GM18951 (cell line): Measurements from ENCODE around the gene NOL3.

Experiments used
- POLR2A ChIP-seq: IDR thresholded peaks from 4 replicates; pipeline ENCODE4 v1.6.1; 2011; ENCODE audit warnings: mild to moderate bottlenecking; ENCODE audit not compliant: insufficient read length, insufficient read depth; ENCODE audit errors: extremely low read depth
- in situ Hi-C: fragments of 300-500 bp; cut with MboI; formaldehyde crosslinking; loops from one replicate; pipeline ENCODE4 v1.12.0; 2022; ENCODE audit warnings: low sequenced_read_pairs, mixed read lengths, inconsistent platforms; ENCODE audit not compliant: unreplicated experiment

NOL3 gene

DNA sequence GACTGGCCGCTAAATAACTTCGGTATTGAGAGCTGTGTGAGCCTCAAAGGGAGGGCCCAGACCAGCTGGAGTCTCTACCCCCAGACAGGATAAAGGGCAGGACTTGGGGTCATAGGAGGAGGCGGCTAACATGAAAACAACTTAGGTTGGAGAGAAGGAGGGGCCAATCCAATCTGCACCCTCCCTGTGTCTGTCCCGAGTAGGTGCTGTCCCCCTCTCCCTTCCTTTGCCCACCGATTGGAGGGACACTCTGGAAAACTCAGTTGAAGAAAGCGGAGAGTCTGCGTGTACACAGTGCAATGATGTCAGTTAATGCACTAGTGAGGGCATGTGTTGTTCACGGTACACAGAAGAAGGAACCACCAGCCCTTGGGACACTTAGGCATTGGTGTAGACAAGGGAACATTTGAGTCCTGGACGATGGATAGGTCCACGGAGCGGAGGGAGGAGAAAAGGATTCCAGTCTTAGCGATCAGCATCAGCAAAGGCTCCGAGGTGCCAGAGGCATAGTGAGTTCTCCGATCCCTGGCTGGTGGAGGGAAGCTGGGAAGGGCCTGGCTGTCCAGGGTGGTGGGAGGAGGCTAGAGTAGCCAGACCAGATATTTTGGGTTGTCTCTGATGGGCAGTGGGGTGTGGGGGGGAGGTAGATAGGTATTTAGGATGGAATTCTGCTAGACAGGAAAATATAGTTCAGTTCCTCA, 761 bp downstream of the NOL3 start:
- in situ Hi-C loops: no loop called here
- no peak for TF ChIP-seq POLR2A

DNA sequence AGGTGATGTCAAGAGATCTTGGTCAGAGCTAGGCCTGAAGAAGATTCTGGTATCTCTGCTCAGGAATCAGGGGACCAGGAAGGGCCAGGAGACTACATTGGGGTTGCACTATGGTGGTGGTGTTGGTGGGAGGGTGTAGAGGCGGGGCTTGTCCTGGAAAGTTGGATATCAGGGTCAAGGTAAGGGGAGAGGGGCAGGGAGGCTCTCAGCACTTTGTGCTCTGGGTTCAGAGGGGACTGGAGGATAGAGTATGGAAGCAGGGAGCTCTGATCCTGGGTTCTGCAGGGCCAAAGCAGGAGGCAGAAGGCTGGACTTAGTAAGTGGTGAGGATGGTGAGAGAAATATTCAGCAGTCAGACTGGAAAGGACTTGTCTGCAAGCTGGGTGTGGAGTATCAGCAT, 3.0 kb downstream of the NOL3 start:
- in situ Hi-C loops: no loop called here
- no peak for TF ChIP-seq POLR2A

DNA sequence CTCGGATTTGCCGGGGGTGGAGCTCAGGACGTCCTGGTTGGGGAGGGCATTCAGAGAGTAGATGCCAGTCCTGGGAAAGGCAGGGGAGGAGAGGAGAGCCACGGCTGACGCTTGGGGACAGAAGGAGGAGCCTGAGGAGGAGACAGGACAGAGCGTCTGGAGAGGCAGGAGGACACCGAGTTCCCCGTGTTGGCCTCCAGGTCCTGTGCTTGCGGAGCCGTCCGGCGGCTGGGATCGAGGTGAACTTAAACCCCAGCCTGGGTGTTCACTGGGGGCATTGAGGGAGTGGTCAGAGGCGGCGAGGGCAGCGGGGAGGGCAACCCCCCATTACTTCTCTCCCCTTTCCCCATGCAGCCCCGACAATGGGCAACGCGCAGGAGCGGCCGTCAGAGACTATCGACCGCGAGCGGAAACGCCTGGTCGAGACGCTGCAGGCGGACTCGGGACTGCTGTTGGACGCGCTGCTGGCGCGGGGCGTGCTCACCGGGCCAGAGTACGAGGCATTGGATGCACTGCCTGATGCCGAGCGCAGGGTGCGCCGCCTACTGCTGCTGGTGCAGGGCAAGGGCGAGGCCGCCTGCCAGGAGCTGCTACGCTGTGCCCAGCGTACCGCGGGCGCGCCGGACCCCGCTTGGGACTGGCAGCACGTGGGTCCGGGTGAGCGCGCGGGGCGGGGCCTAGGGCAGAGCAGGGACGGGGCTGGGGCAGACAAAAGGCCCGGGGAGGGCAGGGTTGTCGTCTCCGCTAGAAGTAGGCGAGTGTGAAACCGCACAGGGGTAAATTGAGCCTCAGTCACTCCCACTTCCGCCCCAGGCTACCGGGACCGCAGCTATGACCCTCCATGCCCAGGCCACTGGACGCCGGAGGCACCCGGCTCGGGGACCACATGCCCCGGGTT, 3.7 kb downstream of the NOL3 start:
- peak; percentile 48 for TF ChIP-seq POLR2A
- in situ Hi-C loops: no loop called here

DNA sequence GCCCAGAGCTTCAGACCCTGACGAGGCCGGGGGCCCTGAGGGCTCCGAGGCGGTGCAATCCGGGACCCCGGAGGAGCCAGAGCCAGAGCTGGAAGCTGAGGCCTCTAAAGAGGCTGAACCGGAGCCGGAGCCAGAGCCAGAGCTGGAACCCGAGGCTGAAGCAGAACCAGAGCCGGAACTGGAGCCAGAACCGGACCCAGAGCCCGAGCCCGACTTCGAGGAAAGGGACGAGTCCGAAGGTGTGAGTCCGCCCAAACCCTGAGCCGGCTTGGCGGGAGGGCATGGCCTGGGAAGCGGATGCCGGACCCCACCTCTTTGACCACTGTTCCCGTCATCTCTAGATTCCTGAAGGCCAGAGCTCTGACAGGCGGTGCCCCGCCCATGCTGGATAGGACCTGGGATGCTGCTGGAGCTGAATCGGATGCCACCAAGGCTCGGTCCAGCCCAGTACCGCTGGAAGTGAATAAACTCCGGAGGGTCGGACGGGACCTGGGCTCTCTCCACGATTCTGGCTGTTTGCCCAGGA, 4.4 kb downstream of the NOL3 start:
- in situ Hi-C loops: no loop called here
- TF ChIP-seq POLR2A: no peak

DNA sequence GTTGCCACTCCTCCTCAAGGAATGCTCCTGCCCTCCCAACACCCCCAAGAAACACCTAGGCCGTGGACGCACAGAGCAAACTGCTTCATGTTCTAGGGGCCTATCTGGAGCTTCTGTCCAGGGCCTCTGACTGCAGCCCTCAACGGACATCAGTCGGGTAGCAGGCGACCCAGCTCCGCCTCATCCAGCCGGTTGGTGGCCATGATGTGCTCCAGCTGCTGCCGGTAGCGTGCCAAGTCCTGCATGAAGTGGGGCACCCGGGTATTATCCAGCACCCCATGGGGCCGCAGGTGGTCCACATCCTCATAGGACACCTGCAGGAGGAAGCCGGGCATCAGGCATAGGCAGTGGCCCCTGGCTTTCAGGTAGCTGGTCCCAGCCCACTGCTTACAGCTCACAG, 6.3 kb downstream of the NOL3 start:
- TF ChIP-seq POLR2A: no peak
- in situ Hi-C loops: no loop called here

DNA sequence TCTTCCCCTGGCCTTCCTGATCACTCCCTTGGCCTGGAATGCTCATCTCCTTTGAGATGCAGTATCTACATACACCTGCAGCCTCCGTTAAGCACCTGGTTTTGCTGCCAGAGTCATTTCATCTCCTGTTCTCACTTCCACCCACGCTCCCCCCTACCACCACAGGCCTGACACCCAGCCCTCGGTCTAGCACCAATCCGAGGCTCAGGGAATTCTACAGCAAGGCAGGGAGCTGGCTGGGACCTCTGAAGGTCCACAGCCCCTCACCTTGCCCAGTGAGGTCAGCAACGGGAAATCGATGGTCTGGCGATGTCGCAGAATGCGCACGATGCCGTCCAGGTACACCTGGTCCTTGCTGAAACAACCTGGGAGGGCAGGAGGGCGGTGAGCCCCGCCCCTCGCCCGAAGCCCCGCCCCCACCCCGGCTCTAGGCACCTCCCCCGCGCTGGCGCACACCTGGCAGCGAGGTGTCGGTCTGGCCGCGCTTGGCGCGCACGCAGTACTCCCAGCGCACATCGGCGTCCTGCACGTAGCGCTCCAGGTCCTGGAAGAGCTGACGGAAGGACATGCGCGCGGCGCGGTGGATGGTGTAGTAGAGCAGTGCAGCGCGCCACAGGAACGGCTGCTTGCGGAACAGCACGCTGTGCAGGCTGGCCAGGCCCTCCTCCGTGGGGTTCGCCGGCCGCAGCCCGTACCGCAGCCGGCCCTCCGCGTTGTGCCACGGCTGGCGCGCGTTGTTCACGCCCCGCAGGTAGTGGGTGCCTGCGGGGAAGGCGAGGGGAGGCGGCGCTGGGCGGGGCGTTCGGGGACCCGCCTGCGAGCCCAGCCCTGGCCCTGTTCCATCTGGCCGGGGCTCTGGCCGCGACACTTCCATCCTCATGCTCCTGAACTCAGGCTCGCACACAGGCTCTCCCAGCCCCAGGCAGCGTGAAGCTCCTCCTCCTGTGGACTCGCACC, 7.7 kb downstream of the NOL3 start:
- in situ Hi-C loops: no loop called here
- TF ChIP-seq POLR2A: no peak

DNA sequence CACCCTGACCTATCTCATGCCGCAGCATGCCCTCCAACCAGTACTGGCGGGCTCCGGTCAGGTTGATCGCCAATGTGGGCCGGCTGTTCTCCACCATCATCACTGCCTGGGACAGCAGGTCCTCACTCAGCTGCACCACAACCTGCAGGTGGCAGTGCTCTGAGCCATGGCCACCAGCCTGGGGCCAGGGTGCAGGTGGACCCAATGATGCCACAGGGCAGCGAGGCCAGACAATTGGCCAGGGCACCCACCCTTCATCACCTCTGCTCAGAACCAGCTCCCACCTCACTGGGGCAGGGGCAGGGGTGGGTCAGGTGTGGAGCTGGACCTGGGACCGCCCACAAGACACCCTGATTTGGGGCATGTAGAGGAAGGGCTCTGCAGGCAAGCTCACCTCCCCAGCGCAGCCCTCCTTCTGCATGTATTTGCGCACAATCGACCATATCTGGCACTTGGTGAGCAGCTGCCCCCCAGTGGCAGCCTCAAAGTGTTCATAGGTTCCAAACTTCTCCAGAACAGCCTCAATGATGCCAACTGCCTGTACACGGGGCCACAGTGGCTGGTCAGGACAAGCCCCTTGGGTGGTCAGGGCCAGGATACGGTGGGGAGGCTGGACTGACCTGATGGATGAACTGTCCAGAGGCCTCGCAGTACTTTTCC, 9.2 kb downstream of the NOL3 start:
- TF ChIP-seq POLR2A: no peak
- in situ Hi-C loops: no loop called here

DNA sequence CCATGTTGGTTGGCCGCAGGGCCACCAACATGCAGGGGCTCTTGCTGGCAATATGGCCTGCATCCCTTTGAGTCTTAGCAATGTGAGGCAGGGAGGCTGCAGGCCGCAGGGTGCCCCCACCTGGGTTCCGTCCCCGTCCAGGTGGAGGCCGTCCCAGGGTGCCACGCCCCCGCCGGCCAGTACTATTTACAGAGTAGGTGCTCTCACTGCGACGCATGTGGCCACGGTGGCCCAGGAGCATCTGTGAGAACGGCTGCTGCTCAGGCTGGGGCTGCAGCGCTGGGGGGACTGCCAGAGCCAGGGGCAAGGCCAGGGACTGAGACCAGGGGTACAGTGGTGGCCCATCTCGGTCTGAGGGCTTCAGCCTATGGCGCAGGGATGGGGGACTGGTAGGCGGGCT, 9.8 kb downstream of the NOL3 start:
- in situ Hi-C loops: no loop called here
- TF ChIP-seq POLR2A: no peak

DNA sequence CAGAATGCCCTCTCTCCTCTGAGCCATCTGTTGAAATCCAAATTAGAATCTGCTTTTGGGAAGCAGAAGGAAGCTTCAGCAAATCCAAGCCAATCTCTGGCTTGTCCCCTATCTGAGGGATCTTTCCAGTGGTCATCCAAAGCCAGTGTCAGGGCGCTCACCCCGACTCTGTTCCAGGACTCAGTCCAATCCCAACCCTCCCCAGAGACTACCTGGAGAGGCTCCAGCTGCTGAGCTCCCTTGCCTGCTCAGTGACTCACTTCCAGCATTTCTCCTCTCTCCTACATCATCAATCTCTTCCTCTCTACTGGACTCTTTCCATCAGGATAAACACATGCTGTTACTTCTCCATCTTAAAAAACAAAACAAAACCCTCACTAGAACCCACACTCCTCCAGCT, 11.0 kb downstream of the NOL3 start:
- no peak for TF ChIP-seq POLR2A
- in situ Hi-C loops: no loop called here

DNA sequence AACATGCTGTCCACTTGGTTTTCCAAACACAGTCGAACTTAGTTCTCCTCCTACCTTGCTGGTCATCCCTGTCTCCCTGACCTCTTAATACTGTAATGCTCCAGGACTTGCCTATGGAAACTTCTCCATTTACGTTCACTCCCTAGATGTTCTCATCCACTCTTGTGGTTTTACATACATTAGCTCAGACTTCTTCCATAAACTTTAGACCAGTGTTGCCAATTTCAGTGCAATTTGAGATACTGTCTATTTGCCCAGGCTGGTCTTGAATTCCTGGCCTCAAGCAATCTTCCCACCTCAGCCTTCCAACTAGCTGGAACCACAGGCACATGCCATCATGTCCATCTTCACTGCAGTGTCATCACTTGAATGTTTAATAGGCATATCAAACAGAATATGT, 11.9 kb downstream of the NOL3 start:
- in situ Hi-C loops: no loop called here
- TF ChIP-seq POLR2A: no peak

DNA sequence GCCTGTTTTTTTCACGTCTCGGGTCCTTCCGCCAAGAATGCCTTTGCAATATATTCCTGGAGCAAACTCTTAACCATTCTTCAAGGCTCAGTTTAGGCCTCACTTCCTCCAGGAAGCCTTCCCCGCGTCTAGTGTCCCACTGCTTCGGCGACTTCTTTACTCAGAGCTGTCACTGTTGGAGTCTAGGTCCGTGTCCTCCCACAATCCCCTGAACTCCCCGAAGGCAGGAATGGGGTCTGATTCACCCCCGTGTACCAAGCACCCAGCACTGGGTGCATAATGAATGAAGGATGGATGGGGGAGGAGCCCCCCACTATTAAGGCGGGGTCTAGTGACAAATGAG, 12.9 kb downstream of the NOL3 start:
- peak; percentile 28 for TF ChIP-seq POLR2A
- in situ Hi-C loops: no loop called here

DNA sequence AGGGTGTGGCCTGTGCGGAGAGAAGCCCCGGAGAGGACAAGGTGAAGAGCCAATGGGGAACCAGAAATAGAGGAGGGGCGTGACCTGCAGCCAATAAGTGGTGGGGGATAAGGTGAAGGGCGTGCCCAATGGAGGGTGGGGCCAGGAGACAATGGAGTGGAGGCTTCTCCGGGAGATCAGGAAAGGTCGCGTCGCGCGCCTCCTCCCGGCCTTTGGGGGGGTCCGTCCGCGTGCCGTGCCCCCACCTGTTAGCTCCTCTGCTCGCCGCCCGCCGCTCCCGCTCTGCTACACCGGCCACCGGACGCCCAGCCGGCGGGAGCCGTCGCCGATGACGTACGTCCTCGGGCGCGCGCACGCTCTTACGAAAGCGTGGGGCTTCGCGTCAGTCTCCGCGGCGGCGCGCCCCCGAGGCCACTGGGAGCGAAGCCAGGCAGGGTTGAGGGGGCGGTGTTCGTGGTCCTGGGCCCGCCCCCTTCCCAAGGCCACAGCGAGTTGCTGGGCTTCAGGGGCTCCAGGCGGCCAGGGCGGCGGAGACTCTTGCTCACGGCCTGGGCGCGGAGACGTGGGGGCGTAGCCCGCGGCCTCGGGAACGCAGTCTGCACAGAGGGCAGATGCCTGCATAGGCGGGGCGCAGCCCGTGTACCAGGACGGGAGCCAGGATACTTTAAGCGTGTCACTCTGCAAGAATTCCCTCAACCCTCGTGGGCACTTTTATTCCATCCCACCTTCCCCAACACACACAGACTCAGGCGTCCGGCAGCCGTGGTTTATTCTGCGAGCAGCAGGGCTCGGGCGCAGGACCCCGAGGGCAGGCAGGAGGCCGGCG, 13.5 kb downstream of the NOL3 start, which contains the start of gene MATCAP1:
TSS of gene MATCAP1 (minus strand) at position 337 of the 826 bp plus-strand sequence. CDS start 3,353 bp downstream, outside the sequence.
- in situ Hi-C loops: no loop called here
- peak; percentile 61 for TF ChIP-seq POLR2A
